ENCODE data around the gene PNPLA5. TPM values are rescaled to one million over a fixed set of nuclear protein-coding genes. Genes with fewer than 3 reads are reported as not detected.
A peak's percentile ranks its signal among the peaks of the same experiment; 100 is the strongest.
"Not testable (repeated sequence)": the region's sequence is repeated elsewhere in the genome, so short reads cannot be mapped to it uniquely, and the experiment has no call there.

Gene PNPLA5
- total RNA-seq, 1 donor from 2014 or later: not detected

GRCh38 chr22:43905681-43906080, 13.9 kb upstream of the PNPLA5 start:
- DNase-seq (no peak), ATAC-seq (ENCODE audit: poor library complexity) (no peak)
- intact Hi-C loops (cut with DNase I): no loop called here

GRCh38 chr22:43904412-43904811, 12.6 kb upstream of the PNPLA5 start:
- intact Hi-C loops (cut with DNase I); ATAC-seq (ENCODE audit: poor library complexity): not testable (repeated sequence)
- DNase-seq: peak; percentile 64

GRCh38 chr22:43903033-43903432, 11.2 kb upstream of the PNPLA5 start:
- intact Hi-C loops (cut with DNase I); ATAC-seq (ENCODE audit: poor library complexity); DNase-seq: not testable (repeated sequence)

GRCh38 chr22:43901976-43902643, 10.3 kb upstream of the PNPLA5 start:
- intact Hi-C loops (cut with DNase I): no loop called here
- ATAC-seq (ENCODE audit: poor library complexity) (no peak), DNase-seq (no peak)

GRCh38 chr22:43900206-43900605, 8.4 kb upstream of the PNPLA5 start:
- no peak for ATAC-seq (ENCODE audit: poor library complexity)
- DNase-seq: no peak
- intact Hi-C loops (cut with DNase I): no loop called here

GRCh38 chr22:43897751-43898261, 6.0 kb upstream of the PNPLA5 start:
- intact Hi-C loops (cut with DNase I): no loop called here
- ATAC-seq (ENCODE audit: poor library complexity) (no peak), DNase-seq (no peak)

- ATAC-seq (ENCODE audit: poor library complexity) (no peak), DNase-seq (no peak)
- intact Hi-C loops (cut with DNase I): no loop called here
Observed at GRCh38 chr22:43895986-43896645, 4.3 kb upstream of the PNPLA5 start.

GRCh38 chr22:43894122-43894521, 2.3 kb upstream of the PNPLA5 start:
- intact Hi-C loops (cut with DNase I): no loop called here
- ATAC-seq (ENCODE audit: poor library complexity): no peak
- DNase-seq: no peak

GRCh38 chr22:43893266-43893665, 1.5 kb upstream of the PNPLA5 start:
- intact Hi-C loops (cut with DNase I): no loop called here
- ATAC-seq (ENCODE audit: poor library complexity): no peak
- DNase-seq: no peak

- intact Hi-C loops (cut with DNase I): no loop called here
- DNase-seq: no peak
- no peak for ATAC-seq (ENCODE audit: poor library complexity)
Observed at GRCh38 chr22:43892183-43892894, 526 bp upstream of the PNPLA5 start.

GRCh38 chr22:43890901-43891331, 897 bp downstream of the PNPLA5 start:
- intact Hi-C loops (cut with DNase I): no loop called here
- ATAC-seq (ENCODE audit: poor library complexity) (no peak), DNase-seq (no peak)

GRCh38 chr22:43889860-43890253, 2.0 kb downstream of the PNPLA5 start:
- intact Hi-C loops (cut with DNase I): no loop called here
- ATAC-seq (ENCODE audit: poor library complexity): no peak
- no peak for DNase-seq

- intact Hi-C loops (cut with DNase I): no loop called here
- DNase-seq: no peak
- no peak for ATAC-seq (ENCODE audit: poor library complexity)
Observed at GRCh38 chr22:43889201-43889859, 2.5 kb downstream of the PNPLA5 start.

GRCh38 chr22:43888740-43889139, 3.1 kb downstream of the PNPLA5 start:
- intact Hi-C loops (cut with DNase I): no loop called here
- DNase-seq (no peak), ATAC-seq (ENCODE audit: poor library complexity) (no peak)

GRCh38 chr22:43887391-43887790, 4.4 kb downstream of the PNPLA5 start:
- ATAC-seq (ENCODE audit: poor library complexity) (no peak), DNase-seq (no peak)
- intact Hi-C loops (cut with DNase I): no loop called here

GRCh38 chr22:43886231-43886630, 5.6 kb downstream of the PNPLA5 start:
- DNase-seq (no peak), ATAC-seq (ENCODE audit: poor library complexity) (no peak)
- intact Hi-C loops (cut with DNase I): no loop called here

GRCh38 chr22:43885786-43886185, 6.0 kb downstream of the PNPLA5 start:
- DNase-seq (no peak), ATAC-seq (ENCODE audit: poor library complexity) (no peak)
- intact Hi-C loops (cut with DNase I): no loop called here

GRCh38 chr22:43885319-43885671, 6.5 kb downstream of the PNPLA5 start:
- no peak for ATAC-seq (ENCODE audit: poor library complexity)
- intact Hi-C loops (cut with DNase I): no loop called here
- DNase-seq: no peak

GRCh38 chr22:43884600-43885318, 7.1 kb downstream of the PNPLA5 start:
- peak; percentile 75 for ATAC-seq (ENCODE audit: poor library complexity)
- intact Hi-C loops (cut with DNase I): no loop called here
- DNase-seq: peak; percentile 77

All from Right ventricle myocardium superior (tissue), 1 donor.